Naive thymus-derived CD4-positive, alpha-beta T cell (primary cell): ENCODE data around the gene SMAGP. TPM values are rescaled to one million over a fixed set of nuclear protein-coding genes. Genes with fewer than 3 reads are reported as not detected.
"Not testable (repeated sequence)": the region's sequence is repeated elsewhere in the genome, so short reads cannot be mapped to it uniquely, and the experiment has no call there.

Experiments used
- ATAC-seq: fragments of 150-1000 bp; cut with Tn5 transposase; 2 replicates; pipeline ENCODE4 v1.10.0; 2021; ENCODE audit warnings: mild to moderate bottlenecking, moderate library complexity
- CTCF ChIA-PET: fragments of 350-600 bp; sonication (Branson Sonifier 250); formaldehyde crosslinking; loops from one replicate; lab custom pipeline; 2021; ENCODE audit warnings: antibody characterized with exemption; lab: Charles Lee
- POLR2A ChIA-PET: fragments of 350-600 bp; sonication (Branson Sonifier 250); formaldehyde crosslinking; loops from one replicate; lab custom pipeline; 2021; ENCODE audit warnings: antibody characterized with exemption, inconsistent platforms; lab: Charles Lee
- DNase-seq, 9 donors: peaks; one replicate each; pipeline versions ENCODE4 v3.0.0 to v3.0.0-alpha.2; 2020 to 2022; ENCODE audit warnings: mixed read lengths in 1 of 9
- H3K27ac ChIP-seq: one replicate; pipeline ENCODE4 v1.7.0; 2013; ENCODE audit warnings: mild to moderate bottlenecking, low read depth, low read length, moderate library complexity
- H3K27me3 ChIP-seq, 2 donors: one replicate each; pipeline ENCODE4 v1.7.0; 2013; ENCODE audit warnings: low read length in 2 of 2, mild to moderate bottlenecking in 2 of 2, moderate library complexity in 2 of 2; ENCODE audit not compliant: control insufficient read depth in 2 of 2, insufficient read depth in 2 of 2
- H3K36me3 ChIP-seq, 3 experiments: 1 replicate in 2 of 3; 2 replicates in 1 of 3; pipeline ENCODE4 v1.7.0; 2013; ENCODE audit warnings: low read length in 3 of 3, mild to moderate bottlenecking in 3 of 3, moderate library complexity in 1 of 3; ENCODE audit not compliant: insufficient read depth in 3 of 3, control insufficient read depth in 2 of 3
- H3K4me1 ChIP-seq, 2 donors: one replicate each; pipeline ENCODE4 v1.7.0; 2013; ENCODE audit warnings: low read length in 2 of 2, mild to moderate bottlenecking in 2 of 2, moderate library complexity in 1 of 2; ENCODE audit not compliant: control insufficient read depth in 2 of 2, insufficient read depth in 2 of 2
- H3K4me3 ChIP-seq: 2 replicates; pipeline ENCODE4 v1.7.0; 2013; ENCODE audit warnings: mild to moderate bottlenecking, low read length
- H3K9me3 ChIP-seq, 3 experiments: 1 replicate in 2 of 3; 2 replicates in 1 of 3; pipeline ENCODE4 v1.7.0; 2013; ENCODE audit warnings: low read length in 3 of 3; ENCODE audit not compliant: control insufficient read depth in 2 of 3
- H3K27ac Mint-ChIP-seq, 9 donors: one replicate each; pipeline ENCODE4 v1.8.0; 2020 to 2022; ENCODE audit warnings: mixed read lengths in 9 of 9, mild to moderate bottlenecking in 8 of 9, moderate library complexity in 5 of 9, inconsistent platforms in 2 of 9
- H3K27me3 Mint-ChIP-seq, 5 donors: one replicate each; pipeline ENCODE4 v1.8.0; 2021 to 2022; ENCODE audit warnings: mixed read lengths in 5 of 5, mild to moderate bottlenecking in 1 of 5
- H3K36me3 Mint-ChIP-seq, 5 donors: one replicate each; pipeline ENCODE4 v1.8.0; 2020 to 2022; ENCODE audit warnings: mixed read lengths in 5 of 5, mild to moderate bottlenecking in 3 of 5, inconsistent platforms in 1 of 5
- H3K4me1 Mint-ChIP-seq, 7 donors: one replicate each; pipeline ENCODE4 v1.8.0; 2020 to 2022; ENCODE audit warnings: mixed read lengths in 7 of 7, mild to moderate bottlenecking in 3 of 7, inconsistent platforms in 1 of 7
- H3K4me3 Mint-ChIP-seq, 10 donors: one replicate each; pipeline ENCODE4 v1.8.0; 2020 to 2022; ENCODE audit warnings: mild to moderate bottlenecking in 10 of 10, mixed read lengths in 10 of 10, moderate library complexity in 6 of 10, inconsistent platforms in 2 of 10
- H3K9me3 Mint-ChIP-seq, 11 donors: one replicate each; pipeline ENCODE4 v1.8.0; 2020 to 2022; ENCODE audit warnings: mixed read lengths in 11 of 11, mild to moderate bottlenecking in 4 of 11, inconsistent platforms in 1 of 11, moderate library complexity in 1 of 11
- intact Hi-C, 2 donors: fragments of 100-400 bp; cut with micrococcal nuclease; formaldehyde crosslinking; loops; one replicate each; pipeline ENCODE4 v1.15.1; 2023
- polyA plus RNA-seq, 2 donors: library from polyadenylated mRNA; unstranded; fragments of 300-500 nt; fragmentation: Illumina TruSeq; gene quantifications; one replicate each; pipeline ENCODE4 v1.2.3, GENCODE V29; 2021
- total RNA-seq, 6 experiments: library from RNA in 5 of 6; stranded (reverse) in 5 of 6; gene quantifications; 1 replicate in 5 of 6; 2 replicates in 1 of 6; pipeline ENCODE4 v1.2.3 and lab custom pipeline; 2021 to 2026

SMAGP gene
- total and polyA plus RNA-seq, 7 experiments from 2014 or later: 1.5 to 16.2 (median 7.0) TPM

DNA sequence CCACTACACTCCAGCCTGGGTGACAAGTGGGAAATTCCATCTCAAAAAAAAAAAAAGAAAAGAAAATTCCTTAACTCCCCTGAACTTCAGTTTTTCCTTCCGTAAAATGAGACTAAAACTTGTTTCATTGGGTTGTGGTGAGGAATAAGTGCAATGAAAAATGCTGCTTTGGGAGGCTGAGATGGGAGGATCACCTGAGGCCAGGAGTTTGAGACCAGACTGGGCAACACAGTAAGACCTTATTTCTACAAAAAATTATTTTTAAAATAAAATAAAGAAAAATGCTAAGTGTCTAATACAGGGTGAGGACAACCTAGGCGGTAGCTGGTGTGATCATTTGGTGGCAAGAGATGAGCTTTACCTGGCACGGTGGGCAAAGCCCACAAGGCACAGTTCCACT is 6.9 kb downstream of the SMAGP start:
- peaks cover 6 to 9% of the 10 kb centered on the region in 2 donors for H3K4me1 ChIP-seq
- no peaks in the 10 kb centered on the region for H3K27me3 ChIP-seq
- intact Hi-C loops: loop anchor here in 1 of 2 donors (10.0 kb wide), 1 partner anchor 49 kb away; the partner anchor contains the start of gene POU6F1
- Mint-ChIP-seq H3K27me3 (peaks cover 0 to 6% (median 0%) of the 10 kb centered on the region in 5 donors), H3K9me3 (peaks cover 0 to 4% (median 0%) of the 10 kb centered on the region in 11 donors), H3K36me3 (peaks cover 0 to 7% (median 6%) of the 10 kb centered on the region in 5 donors), H3K4me3 (no peak overlapping the region), H3K27ac (no peak overlapping the region), H3K4me1 (peaks cover 7 to 25% (median 19%) of the 10 kb centered on the region in 7 donors)
- H3K27ac ChIP-seq: no peak overlapping the region
- H3K9me3 ChIP-seq: no peaks in the 10 kb centered on the region
- no peaks in the 10 kb centered on the region for H3K36me3 ChIP-seq
- ATAC-seq (no peak), DNase-seq (no peak)
- ChIA-PET POLR2A (interaction anchor here (0.6 to 1.6 kb wide), 6 partner anchors 24 to 80 kb away, joined by 3 to 4 read pairs (median 3); no protein-coding TSS in a partner anchor), CTCF (interaction anchor here (0.5 to 3.3 kb wide), 8 partner anchors 9 to 1904 kb away, joined by 3 to 22 read pairs (median 3); partner anchors contain the start of gene POU6F1)
- H3K4me3 ChIP-seq: no peak overlapping the region

DNA sequence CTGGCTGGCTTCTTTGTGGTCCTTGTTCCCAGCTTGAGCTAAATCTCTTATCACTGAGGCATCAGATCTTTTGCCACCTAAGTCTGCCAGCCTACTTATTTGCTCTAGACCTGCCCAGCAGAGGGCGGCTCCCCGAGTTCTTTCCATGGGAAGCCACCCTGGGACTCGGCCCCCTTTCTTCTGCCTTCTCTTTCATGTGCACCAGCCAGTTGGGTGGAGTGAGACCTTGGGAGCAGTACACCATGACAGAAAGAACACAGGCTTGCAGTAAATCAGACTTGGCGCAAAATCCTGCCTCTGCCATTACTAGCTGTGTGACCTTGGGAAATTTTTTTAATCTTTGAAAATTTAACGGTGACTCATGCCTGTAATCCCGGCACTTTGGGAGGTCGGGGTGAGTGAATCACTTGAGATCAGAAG is 7.4 kb downstream of the SMAGP start:
- CTCF ChIA-PET: interaction anchor here (0.5 to 3.3 kb wide), 8 partner anchors 10 to 1904 kb away, joined by 3 to 22 read pairs (median 3); partner anchors contain the start of gene POU6F1
- ATAC-seq (peak; percentile 41), DNase-seq (peak in 2 of 9 donors; percentile 15 to 21)
- Mint-ChIP-seq H3K36me3 (peaks cover 0 to 7% (median 6%) of the 10 kb centered on the region in 5 donors), H3K9me3 (peaks cover 0 to 4% (median 0%) of the 10 kb centered on the region in 11 donors), H3K4me1 (peaks cover 7 to 22% (median 19%) of the 10 kb centered on the region in 7 donors), H3K4me3 (no peak overlapping the region), H3K27me3 (peaks cover 0 to 4% (median 0%) of the 10 kb centered on the region in 5 donors), H3K27ac (peak overlapping the region in 1 of 9 donors; percentile 8)
- POLR2A ChIA-PET: interaction anchor here (0.8 to 1.7 kb wide), 6 partner anchors 16 to 80 kb away, joined by 3 to 7 read pairs (median 4); partner anchors contain the start of gene DAZAP2
- no peak overlapping the region for H3K27ac ChIP-seq
- no peaks in the 10 kb centered on the region for H3K27me3 ChIP-seq
- no peak overlapping the region for H3K4me3 ChIP-seq
- H3K9me3 ChIP-seq: no peaks in the 10 kb centered on the region
- intact Hi-C loops: loop anchor here in 1 of 2 donors (10.0 kb wide), 1 partner anchor 48 kb away; the partner anchor contains the start of gene POU6F1
- peaks cover 6 to 9% of the 10 kb centered on the region in 2 donors for H3K4me1 ChIP-seq
- no peaks in the 10 kb centered on the region for H3K36me3 ChIP-seq

DNA sequence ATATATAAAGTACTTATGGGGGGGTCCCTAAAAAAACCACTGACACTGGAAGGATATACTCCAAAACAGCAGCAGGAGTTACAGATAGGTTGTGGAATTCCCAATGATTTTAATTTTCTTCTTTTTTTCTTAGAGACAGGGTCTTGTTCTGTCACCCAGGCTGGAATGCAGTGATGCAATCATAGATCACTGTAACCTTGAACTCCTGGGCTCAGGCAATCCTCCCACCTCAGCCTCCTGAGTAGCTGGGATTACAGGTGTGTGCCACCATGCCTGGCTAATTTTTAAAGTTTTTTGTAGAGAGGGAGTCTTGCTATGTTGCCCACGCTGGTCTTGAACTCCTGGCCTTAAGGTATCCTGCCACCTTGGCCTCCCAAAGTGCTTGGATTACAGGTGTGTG is 10.6 kb downstream of the SMAGP start:
- ChIA-PET POLR2A (interaction anchor here (1.2 kb wide), 1 partner anchor 41 kb away, joined by 3 read pairs; no protein-coding TSS in a partner anchor), CTCF (interaction anchor here (0.6 to 1.2 kb wide), 3 partner anchors 82 to 202 kb away, joined by 3 to 4 read pairs (median 3); no protein-coding TSS in a partner anchor)
- H3K9me3 ChIP-seq, H3K27me3 Mint-ChIP-seq, ATAC-seq, H3K27me3 ChIP-seq, H3K27ac Mint-ChIP-seq, H3K4me3 ChIP-seq, H3K9me3 Mint-ChIP-seq, DNase-seq, H3K4me3 Mint-ChIP-seq, H3K36me3 ChIP-seq, H3K36me3 Mint-ChIP-seq, intact Hi-C loops, H3K4me1 ChIP-seq, H3K27ac ChIP-seq: not testable (repeated sequence)
- peaks cover 6 to 19% (median 12%) of the 10 kb centered on the region in 7 donors for H3K4me1 Mint-ChIP-seq

DNA sequence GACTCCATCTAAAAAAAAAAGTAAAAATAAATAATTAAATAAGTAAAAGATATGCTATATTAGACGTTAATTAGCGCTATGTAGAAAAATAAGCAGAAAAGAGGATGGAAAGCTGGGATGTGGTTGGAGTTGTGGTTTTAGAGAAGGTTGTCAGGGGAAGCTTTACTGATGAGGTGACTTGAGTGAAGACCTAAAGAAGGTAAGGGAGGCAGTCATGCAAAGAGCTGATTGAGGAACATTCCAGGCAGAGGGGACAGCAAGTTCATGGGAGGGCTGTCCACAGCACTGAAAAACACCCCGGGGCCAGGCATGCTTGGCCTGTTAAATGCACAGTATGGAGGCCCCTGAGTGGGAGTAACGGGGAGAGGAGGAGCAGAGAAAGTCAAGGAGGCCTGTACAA is 15.7 kb downstream of the SMAGP start:
- Mint-ChIP-seq H3K4me3 (no peak overlapping the region), H3K27me3 (no peaks in the 10 kb centered on the region), H3K36me3 (peaks cover 0 to 5% (median 4%) of the 10 kb centered on the region in 5 donors), H3K9me3 (no peaks in the 10 kb centered on the region), H3K27ac (peak overlapping the region in 2 of 9 donors; percentile 14 to 41), H3K4me1 (peaks cover 4 to 19% (median 9%) of the 10 kb centered on the region in 7 donors)
- H3K9me3 ChIP-seq: no peaks in the 10 kb centered on the region
- DNase-seq (no peak), ATAC-seq (no peak)
- no peaks in the 10 kb centered on the region for H3K27me3 ChIP-seq
- H3K4me1 ChIP-seq: no peaks in the 10 kb centered on the region
- ChIA-PET POLR2A (interaction anchor here (0.7 to 1.7 kb wide), 2 partner anchors 14 to 87 kb away, joined by 3 to 4 read pairs; no protein-coding TSS in a partner anchor), CTCF (interaction anchor here (0.7 kb wide), 1 partner anchor 161 kb away, joined by 3 read pairs; no protein-coding TSS in a partner anchor)
- intact Hi-C loops: no loop called here
- no peak overlapping the region for H3K27ac ChIP-seq
- no peak overlapping the region for H3K4me3 ChIP-seq
- H3K36me3 ChIP-seq: no peaks in the 10 kb centered on the region

DNA sequence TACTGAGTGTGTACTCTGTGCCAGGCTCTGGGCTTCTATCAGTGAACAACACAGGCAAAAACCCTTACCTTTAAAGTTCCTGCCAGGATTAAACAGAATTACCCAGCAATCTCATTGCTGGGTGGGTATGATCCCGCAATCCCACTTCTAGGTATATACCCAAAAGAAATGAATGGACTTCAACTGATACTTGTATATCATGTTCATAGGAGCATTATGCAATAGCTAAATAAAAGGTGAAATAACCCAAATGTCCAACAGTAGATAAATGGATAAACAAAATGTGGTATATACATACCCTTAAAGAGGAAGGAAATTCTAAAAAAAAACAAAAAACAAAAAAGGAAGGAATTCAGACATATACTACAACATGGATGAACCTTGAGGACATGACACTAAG is 16.9 kb downstream of the SMAGP start:
- CTCF ChIA-PET: interaction anchor here (0.6 to 1.5 kb wide), 3 partner anchors 10 to 133 kb away, joined by 4 to 5 read pairs (median 4); no protein-coding TSS in a partner anchor
- DNase-seq (no peak), ATAC-seq (no peak)
- Histone ChIP-seq H3K9me3 (no peaks in the 10 kb centered on the region), H3K4me1 (peaks cover 0 to 4% of the 10 kb centered on the region in 2 donors), H3K27ac (no peak overlapping the region), H3K27me3 (no peaks in the 10 kb centered on the region), H3K36me3 (no peaks in the 10 kb centered on the region), H3K4me3 (no peak overlapping the region)
- Mint-ChIP-seq H3K27ac (no peak overlapping the region), H3K4me3 (no peak overlapping the region), H3K4me1 (peaks cover 7 to 28% (median 12%) of the 10 kb centered on the region in 7 donors), H3K27me3 (no peaks in the 10 kb centered on the region), H3K36me3 (peaks cover 0 to 5% (median 4%) of the 10 kb centered on the region in 5 donors), H3K9me3 (no peaks in the 10 kb centered on the region)
- POLR2A ChIA-PET: interaction anchor here (0.6 to 2.0 kb wide), 5 partner anchors 10 to 77 kb away, joined by 3 to 7 read pairs (median 4); partner anchors contain the start of genes DAZAP2 and POU6F1
- intact Hi-C loops: no loop called here

DNA sequence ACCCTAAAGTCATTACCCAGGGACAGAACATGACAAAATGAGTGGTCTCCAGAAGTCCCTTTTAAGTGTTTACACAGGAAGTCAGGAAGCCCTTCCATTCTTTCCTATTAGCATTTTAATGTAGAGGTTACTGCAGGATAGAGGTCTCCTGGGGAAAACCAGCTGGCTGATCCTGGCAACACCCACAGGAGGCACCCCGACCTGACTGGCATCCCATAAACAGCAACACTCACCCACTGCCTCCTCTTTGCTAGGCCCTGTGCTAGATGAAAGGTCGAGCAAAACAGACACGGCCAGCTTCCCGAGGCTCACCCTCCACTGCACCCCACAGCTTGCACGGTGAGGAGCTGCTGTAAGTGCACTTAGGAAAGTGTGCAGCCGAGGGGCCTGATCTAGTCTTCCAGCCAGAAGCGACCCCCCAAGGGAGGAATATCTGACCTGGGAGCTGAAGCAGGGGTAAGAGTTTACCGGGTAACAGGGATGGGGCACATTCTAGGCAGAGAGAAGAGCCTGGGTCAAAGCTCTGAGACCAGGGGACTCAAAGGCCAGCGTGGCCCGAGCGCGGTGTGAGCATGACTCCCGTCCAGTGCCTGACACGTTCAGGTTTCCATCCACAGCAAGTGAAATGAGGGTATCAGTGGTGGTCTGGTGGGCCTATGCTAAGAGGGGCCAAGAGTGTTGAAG is 22.6 kb downstream of the SMAGP start:
- DNase-seq (no peak), ATAC-seq (no peak)
- Mint-ChIP-seq H3K9me3 (peaks cover 0 to 3% (median 0%) of the 10 kb centered on the region in 11 donors), H3K36me3 (peaks cover 3 to 17% (median 8%) of the 10 kb centered on the region in 5 donors), H3K4me1 (peaks cover 32 to 68% (median 53%) of the 10 kb centered on the region in 7 donors), H3K27me3 (no peaks in the 10 kb centered on the region), H3K4me3 (peak overlapping the region; percentile 29 to 71 (median 60)), H3K27ac (peak overlapping the region; percentile 83 to 93 (median 88))
- POLR2A ChIA-PET: interaction anchor here (0.5 to 3.5 kb wide), 10 partner anchors 9 to 506 kb away, joined by 3 to 26 read pairs (median 3); partner anchors contain the start of genes DAZAP2 and POU6F1
- H3K36me3 ChIP-seq: peaks cover 0 to 11% (median 10%) of the 10 kb centered on the region in 3 experiments
- H3K4me1 ChIP-seq: peaks cover 27 to 35% of the 10 kb centered on the region in 2 donors
- intact Hi-C loops: no loop called here
- H3K27ac ChIP-seq: peak overlapping the region; percentile 66
- H3K27me3 ChIP-seq: no peaks in the 10 kb centered on the region
- no peak overlapping the region for H3K4me3 ChIP-seq
- CTCF ChIA-PET: interaction anchor here (1.5 kb wide), 1 partner anchor 22 kb away, joined by 4 read pairs; no protein-coding TSS in a partner anchor
- H3K9me3 ChIP-seq: no peaks in the 10 kb centered on the region
